ENCODE results near the gene CPM.
"Not testable (repeated sequence)": the region's sequence is repeated elsewhere in the genome, so short reads cannot be mapped to it uniquely, and the experiment has no call there.

Gene CPM

GRCh38 chr12:68823696-68824095 lies 109.3 kb downstream of the CPM start:
- no peak for DNase-seq

GRCh38 chr12:68821357-68822188 lies 111.4 kb downstream of the CPM start:
- DNase-seq = no peak

DNA sequence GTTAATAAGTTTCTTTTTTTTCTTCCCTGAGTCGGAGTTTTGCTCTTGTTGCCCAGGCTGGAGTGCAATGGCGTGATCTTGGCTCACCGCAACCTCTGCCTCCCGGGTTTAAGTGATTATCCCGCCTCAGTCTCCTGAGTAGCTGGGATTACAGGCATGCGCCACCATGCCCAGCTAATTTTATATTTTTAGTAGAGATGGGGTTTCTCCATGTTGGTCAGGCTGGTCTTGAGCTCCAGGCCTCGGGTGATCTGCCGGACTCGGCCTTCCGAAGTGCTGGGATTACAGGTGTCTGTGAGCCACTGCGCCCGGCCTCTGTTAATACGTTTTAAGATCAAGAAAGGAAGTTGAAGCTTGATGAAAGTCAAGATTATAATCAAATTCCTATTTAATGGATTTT lies 113.5 kb downstream of the CPM start:
- not testable (repeated sequence) for DNase-seq

DNA sequence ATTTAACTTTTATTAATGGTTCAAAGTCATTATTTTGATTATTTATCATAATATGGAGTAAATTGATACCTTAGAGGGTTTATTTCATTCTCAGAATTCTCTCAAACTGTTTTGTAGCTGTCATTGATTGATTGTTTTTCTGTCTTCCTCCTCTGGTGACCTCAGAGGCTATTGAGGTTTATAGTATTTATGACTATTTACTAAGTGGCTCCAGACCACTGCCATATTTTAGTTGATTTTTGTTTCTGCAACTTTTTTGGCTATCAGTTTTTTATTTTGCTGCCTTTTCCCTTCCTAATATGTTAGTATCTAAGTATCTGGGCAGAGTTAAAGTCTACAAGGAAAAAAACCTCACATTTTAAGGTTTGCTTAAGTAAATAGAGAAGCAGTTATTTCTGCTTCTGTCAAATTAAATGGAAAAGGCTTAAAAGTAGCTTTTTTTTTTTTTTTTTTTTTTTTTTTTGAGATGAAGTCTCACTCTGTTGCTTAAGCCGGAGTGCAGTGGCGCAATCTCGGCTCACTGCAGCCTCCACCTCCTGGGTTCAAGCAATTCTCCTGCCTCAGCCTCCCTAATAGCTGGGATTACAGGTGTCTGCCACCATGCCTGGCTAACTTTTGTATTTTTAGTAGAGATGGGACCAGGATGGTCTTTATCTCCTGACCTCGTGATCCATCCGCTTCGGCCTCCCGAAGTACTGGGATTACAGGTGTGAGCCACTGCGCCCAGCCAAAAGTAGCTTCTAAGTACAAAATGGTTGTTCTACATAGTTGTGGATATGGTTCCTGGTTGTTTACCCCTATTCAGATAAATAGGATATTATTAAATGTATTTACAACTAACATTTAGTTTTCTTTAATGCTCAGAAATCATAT lies 116.8 kb downstream of the CPM start:
- no peak for DNase-seq

- DNase-seq = no peak
Measured at GRCh38 chr12:68815232-68815927, 117.6 kb downstream of the CPM start.

DNA sequence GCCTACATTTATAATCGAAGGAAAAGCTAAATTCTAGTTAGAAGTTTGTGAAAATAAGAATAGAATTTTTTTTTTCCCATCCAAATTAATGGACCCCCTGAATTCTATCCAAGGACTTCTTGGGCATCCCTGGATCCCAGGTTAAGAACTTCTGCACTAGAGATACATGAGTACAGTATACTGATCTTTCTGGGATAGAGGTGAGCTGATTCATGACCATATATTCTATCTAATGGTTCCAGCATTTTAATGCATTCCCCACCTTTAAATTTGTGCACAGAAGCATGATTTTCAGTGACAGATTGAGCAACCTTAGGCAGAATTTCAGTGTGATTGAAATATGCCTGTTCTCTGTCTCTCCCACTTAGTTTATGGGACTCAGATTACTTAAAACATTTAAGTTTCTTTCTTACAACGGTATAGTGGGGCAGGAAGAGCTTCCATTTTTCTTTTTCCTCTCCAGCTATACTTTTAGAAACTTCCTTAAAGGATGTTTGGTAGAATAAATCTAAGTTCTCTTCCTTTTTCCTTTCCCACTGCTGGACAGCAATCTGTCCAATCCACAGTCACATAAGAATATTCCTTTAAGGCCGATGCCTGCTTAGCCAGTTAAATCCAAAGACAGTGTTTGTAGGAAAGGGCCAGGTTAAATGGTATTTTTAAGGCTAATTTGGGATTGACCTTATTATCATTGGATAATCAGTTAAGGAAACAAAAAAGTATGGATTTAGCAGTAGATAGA lies 118.3 kb downstream of the CPM start:
- DNase-seq = no peak

DNA sequence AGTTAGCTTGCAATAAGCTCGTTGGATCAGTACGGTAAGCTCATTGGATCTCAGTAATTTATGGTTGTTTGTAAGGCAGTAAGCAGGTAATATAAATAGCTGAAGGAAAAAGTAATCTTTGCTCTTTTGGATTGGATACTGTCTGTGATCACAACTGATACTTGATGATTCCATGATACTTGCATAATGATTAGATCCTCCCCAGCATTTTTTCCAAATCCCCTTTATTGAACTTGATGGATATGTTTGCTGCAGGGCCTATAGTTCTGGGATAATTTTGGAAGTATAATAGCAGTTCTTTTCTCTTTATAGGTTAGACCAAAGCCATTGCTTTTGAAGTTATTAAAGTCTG lies 119.8 kb downstream of the CPM start:
- no peak for DNase-seq

- DNase-seq = no peak
Measured at GRCh38 chr12:68812553-68813241, 120.3 kb downstream of the CPM start.

- not testable (repeated sequence) for DNase-seq
Measured at GRCh38 chr12:68811573-68811972, 121.4 kb downstream of the CPM start.

GRCh38 chr12:68810027-68810389 lies 123.0 kb downstream of the CPM start:
- DNase-seq = not testable (repeated sequence)

DNA sequence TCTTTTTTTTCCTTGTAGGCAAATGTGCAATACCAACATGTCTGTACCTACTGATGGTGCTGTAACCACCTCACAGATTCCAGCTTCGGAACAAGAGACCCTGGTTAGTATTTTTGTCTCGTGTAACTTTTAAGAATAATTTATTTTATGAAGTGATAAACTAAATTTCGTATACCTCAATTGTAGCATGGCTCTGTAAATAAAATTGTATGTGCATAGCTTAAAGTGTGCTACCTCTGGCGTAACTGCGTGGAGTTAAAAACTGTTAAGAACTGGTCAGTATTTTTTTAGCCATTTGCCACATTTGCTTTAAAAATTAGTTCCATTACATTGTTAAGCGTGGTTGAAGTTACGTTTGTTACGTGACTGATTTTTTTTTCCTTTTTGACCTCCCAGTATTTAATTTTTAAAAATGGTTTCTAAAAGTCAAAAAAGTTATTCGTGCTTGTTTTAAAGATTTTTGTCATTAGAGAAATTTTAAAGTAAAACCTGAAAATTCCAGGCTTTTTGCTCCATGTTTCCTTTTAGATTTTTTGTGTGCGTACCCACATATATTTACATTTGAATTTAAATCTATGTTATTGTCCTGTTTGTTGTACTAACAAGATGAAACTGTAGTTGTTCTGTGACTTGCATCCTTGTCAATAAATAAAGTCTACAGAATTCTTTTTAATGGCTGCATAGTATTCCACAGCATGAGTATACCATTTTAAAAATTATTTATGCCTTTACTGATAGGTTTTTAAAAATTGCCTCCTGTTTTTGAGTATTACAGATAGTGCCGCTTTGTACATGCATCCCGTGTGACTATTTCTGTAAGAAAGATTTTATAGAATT lies 123.6 kb downstream of the CPM start:
- DNase-seq = no peak

DNA sequence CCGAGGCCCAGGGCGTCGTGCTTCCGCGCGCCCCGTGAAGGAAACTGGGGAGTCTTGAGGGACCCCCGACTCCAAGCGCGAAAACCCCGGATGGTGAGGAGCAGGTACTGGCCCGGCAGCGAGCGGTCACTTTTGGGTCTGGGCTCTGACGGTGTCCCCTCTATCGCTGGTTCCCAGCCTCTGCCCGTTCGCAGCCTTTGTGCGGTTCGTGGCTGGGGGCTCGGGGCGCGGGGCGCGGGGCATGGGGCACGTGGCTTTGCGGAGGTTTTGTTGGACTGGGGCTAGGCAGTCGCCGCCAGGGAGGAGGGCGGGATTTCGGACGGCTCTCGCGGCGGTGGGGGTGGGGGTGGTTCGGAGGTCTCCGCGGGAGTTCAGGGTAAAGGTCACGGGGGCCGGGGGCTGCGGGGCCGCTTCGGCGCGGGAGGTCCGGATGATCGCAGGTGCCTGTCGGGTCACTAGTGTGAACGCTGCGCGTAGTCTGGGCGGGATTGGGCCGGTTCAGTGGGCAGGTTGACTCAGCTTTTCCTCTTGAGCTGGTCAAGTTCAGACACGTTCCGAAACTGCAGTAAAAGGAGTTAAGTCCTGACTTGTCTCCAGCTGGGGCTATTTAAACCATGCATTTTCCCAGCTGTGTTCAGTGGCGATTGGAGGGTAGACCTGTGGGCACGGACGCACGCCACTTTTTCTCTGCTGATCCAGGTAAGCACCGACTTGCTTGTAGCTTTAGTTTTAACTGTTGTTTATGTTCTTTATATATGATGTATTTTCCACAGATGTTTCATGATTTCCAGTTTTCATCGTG lies 124.4 kb downstream of the CPM start:
- DNase-seq = peak; percentile 57

GRCh38 chr12:68807576-68808387 lies 125.2 kb downstream of the CPM start, which contains the start of gene MDM2:
MDM2 (plus strand) TSS chr12:68808177; CDS start chr12:68808478, 301 bp downstream.
- peak; percentile 94 for DNase-seq

DNA sequence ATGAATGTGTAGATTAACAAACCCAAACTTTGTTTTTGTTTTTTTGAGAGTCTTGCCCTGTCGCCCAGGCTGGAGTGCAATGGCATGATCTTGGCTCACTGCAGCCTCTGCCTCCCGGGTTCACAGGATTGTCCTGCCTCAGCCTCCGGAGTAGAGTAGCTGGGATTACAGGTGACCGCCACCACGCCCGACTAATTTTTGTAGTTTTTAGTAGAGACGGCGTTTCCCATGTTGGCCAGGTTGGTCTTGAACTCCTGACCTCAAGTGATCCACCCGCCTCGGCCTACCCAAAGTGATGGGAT lies 125.7 kb downstream of the CPM start:
- not testable (repeated sequence) for DNase-seq

DNA sequence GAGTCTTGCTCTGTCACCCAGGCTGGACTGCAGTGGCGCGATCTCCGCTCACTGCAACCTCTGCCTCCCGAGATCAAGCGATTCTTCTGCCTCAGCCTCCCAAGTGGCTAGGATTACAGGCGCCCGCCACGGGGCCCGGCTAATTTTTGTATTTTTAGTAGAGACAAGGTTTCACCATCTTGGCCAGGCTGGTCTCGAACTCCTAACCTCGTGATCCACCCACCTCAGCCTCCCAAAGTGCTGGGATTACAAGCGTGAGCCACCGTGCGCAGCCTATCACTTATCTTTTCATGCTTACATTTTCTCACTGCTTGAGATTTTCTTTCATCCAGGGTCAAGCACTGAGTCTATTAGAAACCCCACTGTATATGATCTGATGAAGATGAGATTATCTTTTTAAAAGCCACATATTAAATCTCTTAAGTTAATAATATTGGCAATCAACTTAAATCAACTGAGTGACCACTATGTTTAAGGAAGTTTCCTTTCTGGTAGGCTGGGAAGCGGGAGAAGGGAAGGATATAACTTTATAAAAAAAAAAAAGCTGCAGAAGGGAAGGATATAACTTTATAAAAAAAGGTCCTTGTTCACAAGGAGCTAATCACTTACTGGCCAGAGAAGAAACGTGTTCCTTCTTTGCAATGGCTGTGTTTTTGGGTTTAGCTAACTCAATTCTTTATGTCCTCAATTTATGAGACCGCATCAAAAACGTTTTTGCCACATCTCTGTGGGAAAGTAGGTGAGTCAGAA lies 126.3 kb downstream of the CPM start:
- no peak for DNase-seq

DNA sequence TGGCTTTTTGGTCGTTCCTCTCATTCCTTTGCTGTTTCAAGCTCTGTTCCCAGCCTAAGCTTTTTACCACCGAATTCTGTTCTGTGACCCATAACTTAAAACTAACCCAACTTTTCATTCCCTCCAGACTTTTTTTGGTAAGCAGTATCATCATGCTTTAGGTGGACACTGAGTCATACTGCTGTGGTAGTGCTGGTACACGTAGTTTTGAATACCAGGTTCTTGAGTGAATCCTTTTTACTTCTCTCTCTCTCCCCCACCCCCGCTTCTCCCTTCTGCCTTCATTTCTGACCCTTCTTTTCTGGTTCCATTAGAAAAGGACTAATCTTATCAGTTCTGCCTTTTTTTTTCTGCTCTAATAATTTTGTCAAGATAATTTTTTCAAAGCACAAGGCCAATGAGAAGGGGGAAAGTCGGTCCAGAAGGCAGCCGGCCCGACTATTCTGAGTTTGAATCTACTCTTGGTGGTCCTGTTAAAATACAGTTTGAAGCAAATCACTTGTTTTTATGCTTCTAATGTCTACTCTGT lies 127.3 kb downstream of the CPM start:
- DNase-seq = no peak

GRCh38 chr12:68804657-68805591 lies 128.0 kb downstream of the CPM start:
- no peak for DNase-seq
